ENCODE results near the gene SERPINA5.
"Not testable (repeated sequence)": the region's sequence is repeated elsewhere in the genome, so short reads cannot be mapped to it uniquely, and the experiment has no call there.

The SERPINA5 gene

GRCh38 chr14:94575730-94576585 lies 5.3 kb upstream of the SERPINA5 start:
- peak; percentile 40 for DNase-seq (ENCODE audit: low spot score)

DNA sequence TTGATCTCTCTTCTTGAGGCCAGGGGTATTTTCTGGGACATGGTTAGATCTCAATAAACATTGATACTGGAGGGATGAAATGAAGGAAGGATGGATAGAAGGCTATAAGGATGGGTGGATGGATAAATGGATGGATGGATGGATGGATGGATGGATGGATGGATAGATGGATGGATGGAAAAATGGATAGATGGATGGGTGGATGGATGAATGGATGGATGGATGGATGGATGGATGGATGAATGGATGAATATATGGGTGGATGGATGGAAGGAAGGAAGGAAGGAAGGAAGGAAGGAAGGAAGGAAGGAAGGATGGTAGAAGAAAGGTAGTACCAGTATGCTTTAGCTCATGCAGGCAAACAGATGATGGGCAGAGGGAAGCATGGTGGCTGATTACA lies 3.8 kb upstream of the SERPINA5 start:
- DNase-seq (ENCODE audit: low spot score) = not testable (repeated sequence)

DNA sequence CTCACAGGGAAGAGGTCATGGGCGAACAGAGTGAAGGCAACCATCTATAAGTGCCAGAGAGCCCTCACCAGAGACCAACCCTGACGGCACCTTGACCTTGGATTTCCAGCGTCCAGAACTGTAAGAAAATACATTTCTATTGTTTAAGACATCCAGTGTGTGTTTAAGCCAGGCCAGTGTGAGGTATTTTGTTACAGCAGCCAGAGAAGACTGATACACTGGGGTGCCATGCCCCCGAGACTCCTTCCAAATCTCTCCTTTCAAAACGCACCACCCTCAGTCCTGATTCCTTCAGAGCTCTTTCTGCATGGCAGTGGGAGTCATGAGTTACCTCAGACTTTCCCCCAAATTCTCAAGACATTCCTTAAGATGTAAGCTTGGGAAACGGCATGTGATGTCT lies 2.5 kb upstream of the SERPINA5 start:
- DNase-seq (ENCODE audit: low spot score) = no peak

DNA sequence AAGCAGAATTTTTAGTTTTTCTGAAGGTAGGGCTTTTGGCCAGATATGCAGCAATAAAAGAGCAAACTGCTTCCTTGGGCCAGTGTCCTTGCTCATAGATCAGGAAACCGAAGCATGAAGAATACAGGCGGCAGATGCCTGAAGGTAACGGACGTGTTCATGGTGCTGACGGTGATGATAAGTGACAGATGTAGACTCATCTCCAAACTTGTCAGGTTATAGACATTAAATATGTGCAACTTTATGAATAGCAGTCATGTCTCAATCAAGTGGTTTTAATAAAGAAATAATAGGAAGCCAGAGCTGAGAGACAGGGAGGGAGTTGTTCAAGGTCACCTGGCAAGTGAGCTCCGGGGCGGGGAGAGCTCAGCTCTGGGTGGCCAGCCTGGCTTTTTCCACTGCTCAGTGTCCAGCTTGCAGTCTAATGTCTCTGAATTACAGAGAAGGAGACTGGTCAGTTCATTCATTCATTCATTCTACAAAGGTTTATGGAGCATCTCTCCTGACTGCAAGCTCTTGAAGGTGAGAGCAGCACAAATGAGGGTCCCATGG lies 1.0 kb downstream of the SERPINA5 start:
- DNase-seq (ENCODE audit: low spot score) = no peak

GRCh38 chr14:94582851-94583250 lies 1.6 kb downstream of the SERPINA5 start:
- no peak for DNase-seq (ENCODE audit: low spot score)

DNA sequence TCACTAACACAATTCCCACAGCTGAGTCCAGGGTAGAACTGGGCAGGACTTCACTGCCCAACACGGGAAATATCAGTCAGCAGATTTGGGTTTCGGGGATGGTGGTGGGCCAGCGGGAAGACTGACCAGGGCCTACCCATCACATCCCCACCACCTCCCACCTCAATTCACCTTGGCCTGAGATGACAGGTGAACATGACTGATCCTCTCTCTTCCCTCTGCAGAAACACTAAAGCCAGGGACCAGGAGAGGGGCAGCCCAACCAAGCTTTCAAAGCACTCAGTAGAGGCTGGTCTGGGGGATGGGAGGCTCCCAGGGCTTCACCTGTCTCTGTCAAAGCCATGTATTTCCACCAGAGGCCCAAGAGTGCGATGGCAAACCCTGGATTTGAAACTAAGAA lies 2.3 kb downstream of the SERPINA5 start:
- no peak for DNase-seq (ENCODE audit: low spot score)

DNA sequence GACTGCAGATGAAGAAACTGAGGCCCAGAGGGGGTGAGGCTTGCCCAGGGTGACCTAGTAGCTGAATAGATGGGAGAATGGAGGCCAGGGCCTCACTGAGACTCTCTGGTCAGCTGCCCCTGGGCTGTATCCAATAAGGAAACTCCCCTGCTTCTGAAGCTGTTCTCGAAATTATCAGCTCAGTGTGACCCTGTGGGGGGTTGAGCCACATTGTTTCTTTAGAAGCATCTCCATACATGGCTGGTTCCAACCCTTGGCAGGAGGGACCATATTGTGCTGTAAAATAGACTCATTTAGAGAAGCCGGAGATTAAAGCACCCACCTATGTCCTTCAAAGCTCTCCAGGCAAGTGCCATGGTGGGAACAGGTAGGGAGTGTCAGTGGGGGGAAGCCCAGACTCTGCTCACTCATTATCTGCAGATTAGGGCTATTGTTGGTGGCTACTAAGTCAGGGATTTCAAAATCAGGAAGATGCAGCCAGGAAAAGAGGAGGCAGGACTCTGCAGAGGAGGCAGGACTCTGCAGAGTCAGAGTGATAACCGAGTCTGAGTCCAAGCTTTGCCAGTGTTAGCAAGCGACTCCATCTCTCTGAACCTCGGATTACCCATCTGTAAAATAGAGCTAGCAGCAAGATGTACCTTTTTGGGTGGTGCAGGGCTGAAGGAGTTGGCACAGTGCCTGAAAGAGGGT lies 3.5 kb downstream of the SERPINA5 start:
- no peak for DNase-seq (ENCODE audit: low spot score)

GRCh38 chr14:94586635-94587034 lies 5.4 kb downstream of the SERPINA5 start:
- no peak for DNase-seq (ENCODE audit: low spot score)

GRCh38 chr14:94588311-94588710 lies 7.1 kb downstream of the SERPINA5 start:
- DNase-seq (ENCODE audit: low spot score) = no peak

GRCh38 chr14:94591073-94591472 lies 9.8 kb downstream of the SERPINA5 start:
- DNase-seq (ENCODE audit: low spot score) = no peak

DNA sequence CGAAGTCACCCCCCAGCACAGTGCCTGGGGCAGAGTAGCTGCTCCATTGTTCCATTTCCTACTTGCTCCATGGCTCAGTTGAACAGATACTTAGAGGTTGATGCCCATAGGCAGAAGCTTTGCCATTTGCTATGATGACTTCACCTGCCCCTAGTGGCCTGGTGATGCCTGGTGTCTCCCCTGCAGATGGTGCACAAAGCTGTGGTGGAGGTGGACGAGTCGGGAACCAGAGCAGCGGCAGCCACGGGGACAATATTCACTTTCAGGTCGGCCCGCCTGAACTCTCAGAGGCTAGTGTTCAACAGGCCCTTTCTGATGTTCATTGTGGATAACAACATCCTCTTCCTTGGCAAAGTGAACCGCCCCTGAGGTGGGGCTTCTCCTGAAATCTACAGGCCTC lies 10.6 kb downstream of the SERPINA5 start:
- DNase-seq (ENCODE audit: low spot score) = no peak

DNA sequence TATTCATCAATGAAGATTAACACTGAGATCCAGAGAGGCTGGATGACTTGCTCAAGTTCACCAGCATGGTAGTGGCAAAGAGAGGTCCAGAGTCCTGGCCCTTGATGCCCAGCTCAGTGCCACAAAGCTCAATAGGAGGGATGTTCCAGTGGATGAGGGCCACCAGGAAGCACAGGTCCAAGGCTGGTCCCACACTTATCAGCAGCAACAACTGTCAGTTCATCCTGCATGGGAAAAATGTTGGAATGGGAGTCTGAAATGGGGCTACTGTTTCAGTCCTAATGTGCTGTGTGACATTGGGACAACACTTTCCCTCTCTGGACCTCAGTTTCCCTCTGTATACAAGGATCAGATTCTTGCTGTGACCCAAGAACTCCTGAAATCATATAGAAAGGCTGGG lies 11.2 kb downstream of the SERPINA5 start:
- DNase-seq (ENCODE audit: low spot score) = no peak

DNA sequence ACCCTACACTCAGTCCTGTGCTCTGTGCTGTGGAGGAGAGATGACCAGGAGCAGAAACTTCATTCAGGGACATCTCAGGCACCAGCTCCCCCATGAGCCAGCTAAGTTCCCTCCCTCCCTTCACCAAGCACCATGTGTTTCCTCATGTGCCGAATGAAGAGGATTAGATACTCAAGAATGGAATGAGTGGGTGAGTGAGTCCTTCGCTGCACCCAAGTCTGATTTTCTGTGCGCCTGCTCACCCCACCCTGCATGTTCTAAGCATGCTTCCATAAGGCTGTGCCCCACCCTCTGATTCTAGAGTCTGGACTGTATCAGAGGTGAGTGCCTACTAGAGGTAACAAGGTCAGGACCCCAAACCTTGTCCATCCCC lies 12.1 kb downstream of the SERPINA5 start:
- DNase-seq (ENCODE audit: low spot score) = no peak

DNA sequence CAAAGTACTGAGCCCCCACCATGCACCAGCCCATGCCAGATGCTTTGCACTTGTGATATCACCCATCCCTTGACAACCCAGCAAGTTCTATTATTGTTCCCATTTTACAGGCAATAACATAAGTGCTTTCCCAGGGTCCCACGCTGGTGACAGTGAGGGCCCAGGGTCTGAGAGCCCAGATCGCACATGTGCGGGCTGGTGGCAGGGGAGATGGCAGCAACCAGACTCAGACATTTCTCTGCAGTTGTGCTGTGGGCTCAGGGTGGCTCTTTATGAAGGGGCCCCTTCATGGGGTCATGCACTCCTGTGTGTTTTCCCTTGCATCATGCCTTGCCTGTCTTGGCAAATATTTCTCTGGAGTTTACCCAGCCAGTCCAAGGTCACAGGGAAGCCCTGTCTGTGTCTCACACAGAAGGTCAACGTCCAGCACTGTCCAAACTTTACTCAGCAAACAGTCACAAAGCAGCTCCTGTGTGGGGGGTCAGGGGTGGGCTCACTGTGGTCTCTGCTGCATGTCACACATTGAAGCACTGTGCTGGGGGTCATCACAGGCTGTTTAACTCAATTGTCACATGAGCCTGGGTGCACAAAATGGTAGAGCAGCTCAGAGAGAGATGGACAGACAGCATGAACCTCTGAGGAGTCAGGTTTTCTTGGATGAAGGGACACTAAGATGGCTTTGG lies 12.7 kb downstream of the SERPINA5 start:
- no peak for DNase-seq (ENCODE audit: low spot score)

GRCh38 chr14:94594441-94594840 lies 13.2 kb downstream of the SERPINA5 start:
- DNase-seq (ENCODE audit: low spot score) = no peak

DNA sequence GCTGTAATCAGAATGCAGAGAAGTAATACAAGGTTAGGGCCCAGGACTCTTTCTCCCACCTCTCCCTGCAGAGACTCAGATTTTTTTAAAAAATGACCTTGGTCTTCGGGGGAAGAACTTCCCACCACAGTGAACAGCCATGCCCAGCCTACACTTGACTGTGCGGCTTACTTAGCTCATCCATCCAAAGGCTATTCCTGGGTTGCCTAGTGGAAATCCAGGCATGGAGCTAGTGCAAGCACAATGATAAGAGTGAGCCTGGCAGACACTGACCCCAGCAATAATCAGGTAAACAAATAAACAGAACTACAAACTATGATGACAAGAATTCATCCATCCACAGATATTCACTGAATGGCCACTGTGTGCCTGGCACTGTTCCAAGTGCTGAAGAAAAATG lies 14.7 kb downstream of the SERPINA5 start:
- no peak for DNase-seq (ENCODE audit: low spot score)

DNA sequence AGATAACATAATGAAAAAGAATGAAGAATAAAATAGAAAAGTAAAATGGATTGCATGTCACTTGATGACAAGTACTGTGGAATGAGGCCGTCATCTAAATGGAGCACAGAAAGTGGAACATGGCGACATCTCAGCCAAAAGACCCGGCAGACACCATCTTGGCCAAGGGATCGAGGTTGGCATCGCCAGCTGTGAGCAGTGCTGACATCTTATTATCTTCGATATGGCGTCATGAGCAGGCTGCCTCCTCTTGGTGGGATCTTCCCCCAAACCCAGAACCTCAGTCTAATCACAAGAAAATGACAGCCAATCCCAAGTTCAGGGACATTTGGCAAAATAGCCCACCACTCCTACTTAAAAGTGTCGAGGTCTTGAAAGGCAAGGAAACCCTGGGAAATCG lies 15.1 kb downstream of the SERPINA5 start:
- no peak for DNase-seq (ENCODE audit: low spot score)

GRCh38 chr14:94597788-94598187 lies 16.6 kb downstream of the SERPINA5 start:
- DNase-seq (ENCODE audit: low spot score) = no peak

DNA sequence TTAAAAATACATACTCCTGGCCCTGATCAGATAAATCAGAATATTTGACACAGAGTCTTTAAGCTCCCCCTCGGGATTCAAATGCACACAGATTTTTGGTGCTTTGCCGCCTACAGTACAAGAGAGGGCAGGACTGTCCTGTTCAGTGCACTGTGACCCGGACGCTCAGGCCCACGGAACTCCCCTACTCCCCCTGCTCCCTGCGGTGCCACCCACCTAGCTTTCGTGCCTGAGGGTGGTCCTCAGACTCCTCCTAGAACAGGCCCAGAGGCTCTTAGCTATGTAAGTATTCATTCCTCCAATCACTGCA lies 17.2 kb downstream of the SERPINA5 start:
- no peak for DNase-seq (ENCODE audit: low spot score)

- peak; percentile 87 for DNase-seq (ENCODE audit: low spot score)
Measured at GRCh38 chr14:94598816-94599655, 17.8 kb downstream of the SERPINA5 start.

DNA sequence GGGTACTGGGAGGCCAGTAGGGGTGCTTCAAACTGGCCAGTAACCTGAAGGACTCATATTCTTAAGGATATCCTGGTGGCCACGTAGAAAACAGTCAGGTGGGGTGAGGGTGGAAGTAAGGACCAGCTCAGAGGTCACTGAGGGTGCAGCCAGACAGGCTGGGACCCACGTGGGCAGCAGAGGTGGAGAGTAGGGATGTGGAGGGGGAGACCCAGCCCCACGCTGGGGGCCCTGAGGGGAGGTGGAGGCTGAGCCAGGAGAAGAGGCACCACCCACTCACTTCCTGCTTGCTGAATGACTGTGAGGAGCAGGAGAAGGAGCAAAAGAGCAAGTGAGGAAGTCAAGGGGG lies 18.4 kb downstream of the SERPINA5 start:
- DNase-seq (ENCODE audit: low spot score) = no peak

- no peak for DNase-seq (ENCODE audit: low spot score)
Measured at GRCh38 chr14:94600148-94600545, 18.9 kb downstream of the SERPINA5 start.
